ENCODE data around the gene YIPF4. TPM values are rescaled to one million over a fixed set of nuclear protein-coding genes. Genes with fewer than 3 reads are reported as not detected.

YIPF4 gene
- total and polyA plus RNA-seq, 2 donors (not counting 3 experiments of a cell fraction or from before 2014, with no cell fraction given) = 8.6 to 40.1 TPM

Other genes with a start within 250 kb of the YIPF4 start
- gene DPY30, start 238.1 kb upstream of the YIPF4 start, total RNA-seq = 77.5 and 83.4 TPM in 2 replicates
- gene DPY30, start 238.1 kb upstream of the YIPF4 start, polyA plus RNA-seq = 61.3 and 78.4 TPM in 2 replicates
- gene SPAST, start 214.3 kb upstream of the YIPF4 start, total RNA-seq = 23.0 and 24.9 TPM in 2 replicates
- 3.6 and 4.7 TPM in 2 replicates for gene SPAST, start 214.3 kb upstream of the YIPF4 start, polyA plus RNA-seq
- gene SLC30A6, start 112.0 kb upstream of the YIPF4 start, total RNA-seq = 15.5 and 16.5 TPM in 2 replicates
- gene SLC30A6, start 112.0 kb upstream of the YIPF4 start, polyA plus RNA-seq = 10.0 and 12.7 TPM in 2 replicates
- not detected in 2 replicates for gene NLRC4, start 13.0 kb upstream of the YIPF4 start, total RNA-seq
- not detected in 2 replicates for gene NLRC4, start 13.0 kb upstream of the YIPF4 start, polyA plus RNA-seq
- 75.7 and 83.1 TPM in 2 replicates for gene BIRC6, start 79.1 kb downstream of the YIPF4 start, total RNA-seq
- 34.2 and 38.0 TPM in 2 replicates for gene BIRC6, start 79.1 kb downstream of the YIPF4 start, polyA plus RNA-seq

All from endothelial cell of umbilical vein (primary cell).